Natural killer cell (primary cell): ENCODE data around the gene PLB1. TPM values are rescaled to one million over a fixed set of nuclear protein-coding genes. Genes with fewer than 3 reads are reported as not detected.

ENCODE experiments used
- ATAC-seq, 3 donors: fragments of 150-1000 bp in 2 of 3; fragments of 200-7000 bp in 1 of 3; cut with Tn5 transposase; 1 replicate in 1 of 3; 2 replicates in 2 of 3; pipeline ENCODE4 v1.10.0; 2021; ENCODE audit warnings: mild to moderate bottlenecking in 2 of 3, moderate library complexity in 2 of 3
- DNase-seq, 2 donors: peaks; one replicate each; pipeline versions ENCODE4 v3.0.0 to v3.0.0-alpha.2; 2013 to 2021; ENCODE audit warnings: mixed read lengths in 1 of 2
- H3K27ac ChIP-seq: one replicate; pipeline ENCODE4 v1.5.1; 2013; ENCODE audit warnings: mild to moderate bottlenecking, low read length
- H3K27me3 ChIP-seq: one replicate; pipeline ENCODE4 v1.6.1; 2013; ENCODE audit warnings: low read length; ENCODE audit not compliant: control insufficient read depth, insufficient read depth
- H3K36me3 ChIP-seq: one replicate; pipeline ENCODE4 v1.6.1; 2013; ENCODE audit warnings: low read length; ENCODE audit not compliant: control insufficient read depth, insufficient read depth
- H3K4me1 ChIP-seq: one replicate; pipeline ENCODE4 v1.6.1; 2013; ENCODE audit warnings: low read length; ENCODE audit not compliant: control insufficient read depth, insufficient read depth
- H3K4me3 ChIP-seq: one replicate; pipeline ENCODE4 v1.5.1; 2013; ENCODE audit warnings: low read length
- H3K9me3 ChIP-seq: one replicate; pipeline ENCODE4 v1.6.1; 2013; ENCODE audit warnings: low read length; ENCODE audit not compliant: control insufficient read depth, insufficient read depth
- H3K27ac Mint-ChIP-seq, 2 donors: one replicate each; pipeline ENCODE4 v1.8.0; 2022; ENCODE audit warnings: mild to moderate bottlenecking in 2 of 2, mixed read lengths in 2 of 2, moderate library complexity in 1 of 2
- H3K27me3 Mint-ChIP-seq, 2 donors: one replicate each; pipeline ENCODE4 v1.8.0; 2022; ENCODE audit warnings: low read depth in 2 of 2, mixed read lengths in 2 of 2
- H3K36me3 Mint-ChIP-seq: one replicate; pipeline ENCODE4 v1.8.0; 2022; ENCODE audit warnings: mixed read lengths
- H3K4me1 Mint-ChIP-seq, 2 donors: one replicate each; pipeline ENCODE4 v1.8.0; 2022; ENCODE audit warnings: mixed read lengths in 2 of 2
- H3K4me3 Mint-ChIP-seq: one replicate; pipeline ENCODE4 v1.8.0; 2022; ENCODE audit warnings: mild to moderate bottlenecking, moderate library complexity, mixed read lengths
- H3K9me3 Mint-ChIP-seq, 2 donors: one replicate each; pipeline ENCODE4 v1.8.0; 2022; ENCODE audit warnings: mixed read lengths in 2 of 2
- WGBS: methylation state at CpG from one replicate; pipeline ENCODE4 v1.1.7; 2013; ENCODE audit warnings: missing lambda C conversion rate; ENCODE audit not compliant: insufficient coverage; 5-methylcytosine and 5-hydroxymethylcytosine counted together
- intact Hi-C: fragments of 100-400 bp; cut with micrococcal nuclease; formaldehyde crosslinking; loops from one replicate; pipeline ENCODE4 v1.14.2; 2022
- total RNA-seq, 4 donors: library from RNA; stranded (reverse); fragments of 120-200 nt in 1 of 4; gene quantifications; one replicate each; pipeline versions ENCODE4 v1.2.3 to v1.2.4, GENCODE V29; 2013 to 2022
- TF ChIP-seq, protein P1 (sequence below): fragments of 200-600 bp; IDR thresholded peaks from one replicate; pipeline ENCODE4 v1.8.0; 2022; ENCODE audit warnings: antibody characterized with exemption

The PLB1 gene
- total RNA-seq, 3 donors from 2014 or later (not counting 1 experiment from before 2014, with no cell fraction given): 1.7 to 2.6 (median 1.9) TPM

DNA sequence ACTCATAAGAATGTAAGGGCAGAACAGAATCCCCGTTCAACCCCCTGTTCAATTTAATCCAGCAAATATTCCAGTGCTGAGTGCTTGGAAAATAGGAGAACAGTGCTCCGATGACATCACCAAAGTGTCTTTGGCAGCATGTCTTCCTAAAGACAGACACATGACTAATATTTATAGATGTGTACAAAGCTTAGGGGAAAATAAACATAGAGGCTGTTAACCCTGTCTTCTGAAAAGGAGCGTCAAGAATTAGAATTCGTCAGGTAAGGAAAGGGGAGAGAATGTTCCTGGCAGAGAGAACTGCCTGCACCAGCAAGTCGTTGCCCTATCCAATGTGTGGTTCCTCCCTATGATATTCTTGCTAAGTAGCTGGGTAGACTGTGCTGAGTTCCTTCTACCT lies 72.7 kb downstream of the PLB1 start:
- DNase-seq (no peak), ATAC-seq (no peak)
- Mint-ChIP-seq H3K4me1 (peaks cover 5 to 9% of the 10 kb centered on the region in 2 donors), H3K27ac (no peak overlapping the region), H3K9me3 (no peaks in the 10 kb centered on the region), H3K27me3 (peaks cover 0 to 14% of the 10 kb centered on the region in 2 donors), H3K4me3 (peak overlapping the region; percentile 91), H3K36me3 (no peaks in the 10 kb centered on the region)
- peaks cover 14% of the 10 kb centered on the region for H3K4me1 ChIP-seq
- H3K27me3 ChIP-seq: no peaks in the 10 kb centered on the region
- TF ChIP-seq, protein P1, sequence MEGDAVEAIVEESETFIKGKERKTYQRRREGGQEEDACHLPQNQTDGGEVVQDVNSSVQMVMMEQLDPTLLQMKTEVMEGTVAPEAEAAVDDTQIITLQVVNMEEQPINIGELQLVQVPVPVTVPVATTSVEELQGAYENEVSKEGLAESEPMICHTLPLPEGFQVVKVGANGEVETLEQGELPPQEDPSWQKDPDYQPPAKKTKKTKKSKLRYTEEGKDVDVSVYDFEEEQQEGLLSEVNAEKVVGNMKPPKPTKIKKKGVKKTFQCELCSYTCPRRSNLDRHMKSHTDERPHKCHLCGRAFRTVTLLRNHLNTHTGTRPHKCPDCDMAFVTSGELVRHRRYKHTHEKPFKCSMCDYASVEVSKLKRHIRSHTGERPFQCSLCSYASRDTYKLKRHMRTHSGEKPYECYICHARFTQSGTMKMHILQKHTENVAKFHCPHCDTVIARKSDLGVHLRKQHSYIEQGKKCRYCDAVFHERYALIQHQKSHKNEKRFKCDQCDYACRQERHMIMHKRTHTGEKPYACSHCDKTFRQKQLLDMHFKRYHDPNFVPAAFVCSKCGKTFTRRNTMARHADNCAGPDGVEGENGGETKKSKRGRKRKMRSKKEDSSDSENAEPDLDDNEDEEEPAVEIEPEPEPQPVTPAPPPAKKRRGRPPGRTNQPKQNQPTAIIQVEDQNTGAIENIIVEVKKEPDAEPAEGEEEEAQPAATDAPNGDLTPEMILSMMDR: no peak
- WGBS: 89% methylated on average over 5 of the region's 5 CpGs
- intact Hi-C loops: loop anchor here (10.0 kb wide), 1 partner anchor 186 kb away; the partner anchor contains the start of gene PPP1CB
- H3K36me3 ChIP-seq: no peaks in the 10 kb centered on the region
- H3K4me3 ChIP-seq: no peak overlapping the region
- H3K27ac ChIP-seq: no peak overlapping the region
- H3K9me3 ChIP-seq: no peaks in the 10 kb centered on the region

DNA sequence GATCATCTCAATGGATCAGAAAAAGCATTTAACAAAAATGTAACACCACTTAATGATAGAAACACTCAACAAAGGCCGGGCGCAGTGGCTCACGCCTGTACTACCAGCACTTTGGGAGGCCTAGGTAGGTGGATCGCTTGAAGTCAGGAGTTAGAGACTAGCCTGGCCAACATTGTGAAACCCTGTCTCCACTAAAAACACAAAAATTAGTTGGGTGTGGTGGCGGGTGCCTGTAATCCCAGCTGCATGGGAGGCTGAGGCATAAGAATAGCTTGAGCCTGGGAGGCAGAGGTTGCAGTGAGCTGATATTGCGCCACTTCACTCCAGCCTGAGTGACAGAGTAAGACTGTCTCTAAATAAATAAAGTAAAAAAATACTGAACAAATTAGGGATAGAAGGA lies 74.6 kb downstream of the PLB1 start:
- Histone ChIP-seq H3K27me3 (no peaks in the 10 kb centered on the region), H3K9me3 (no peaks in the 10 kb centered on the region), H3K4me1 (peaks cover 14% of the 10 kb centered on the region), H3K4me3 (no peak overlapping the region), H3K36me3 (no peaks in the 10 kb centered on the region), H3K27ac (no peak overlapping the region)
- Mint-ChIP-seq H3K9me3 (no peaks in the 10 kb centered on the region), H3K27ac (no peak overlapping the region), H3K27me3 (peaks cover 0 to 14% of the 10 kb centered on the region in 2 donors), H3K4me3 (no peak overlapping the region), H3K4me1 (peaks cover 5 to 9% of the 10 kb centered on the region in 2 donors), H3K36me3 (no peaks in the 10 kb centered on the region)
- TF ChIP-seq, protein P1: no peak
- ATAC-seq (no peak), DNase-seq (no peak)
- 100% methylated on average over 5 of the region's 6 CpGs for WGBS
- intact Hi-C loops: no loop called here

DNA sequence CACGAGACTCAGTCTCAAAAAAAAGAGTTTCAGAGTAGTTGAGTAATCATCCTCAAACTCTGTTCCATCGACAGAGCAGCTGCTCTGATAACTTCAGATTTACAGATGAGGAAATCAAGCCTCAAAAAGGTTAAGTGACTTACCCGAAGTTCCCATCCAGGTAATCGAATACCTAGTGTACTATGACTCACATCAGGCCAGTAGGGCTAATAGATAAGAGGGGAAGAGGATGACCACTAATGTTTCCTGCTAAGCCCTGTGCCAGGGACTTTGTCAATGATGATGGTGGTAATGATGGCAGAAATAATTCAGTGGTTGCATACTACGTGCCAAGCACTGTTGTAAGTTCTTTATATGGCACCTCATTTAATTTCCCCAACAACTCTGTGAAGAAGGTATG lies 80.9 kb downstream of the PLB1 start:
- Histone ChIP-seq H3K4me3 (no peak overlapping the region), H3K27me3 (no peaks in the 10 kb centered on the region), H3K9me3 (no peaks in the 10 kb centered on the region), H3K4me1 (no peaks in the 10 kb centered on the region), H3K27ac (no peak overlapping the region), H3K36me3 (no peaks in the 10 kb centered on the region)
- H3K27me3 Mint-ChIP-seq: peaks cover 0 to 1% of the 10 kb centered on the region in 2 donors
- H3K27ac Mint-ChIP-seq: no peak overlapping the region
- no peaks in the 10 kb centered on the region for H3K9me3 Mint-ChIP-seq
- intact Hi-C loops: no loop called here
- no peak for DNase-seq
- no peaks in the 10 kb centered on the region for H3K4me1 Mint-ChIP-seq
- ATAC-seq: no peak
- H3K36me3 Mint-ChIP-seq: no peaks in the 10 kb centered on the region
- WGBS: 90% methylated on average over 4 of the region's 5 CpGs
- TF ChIP-seq, protein P1: no peak
- H3K4me3 Mint-ChIP-seq: no peak overlapping the region
